ENCODE data around the gene ATG10.
"Not testable (repeated sequence)": the region's sequence is repeated elsewhere in the genome, so short reads cannot be mapped to it uniquely, and the experiment has no call there.

ATG10 gene

DNA sequence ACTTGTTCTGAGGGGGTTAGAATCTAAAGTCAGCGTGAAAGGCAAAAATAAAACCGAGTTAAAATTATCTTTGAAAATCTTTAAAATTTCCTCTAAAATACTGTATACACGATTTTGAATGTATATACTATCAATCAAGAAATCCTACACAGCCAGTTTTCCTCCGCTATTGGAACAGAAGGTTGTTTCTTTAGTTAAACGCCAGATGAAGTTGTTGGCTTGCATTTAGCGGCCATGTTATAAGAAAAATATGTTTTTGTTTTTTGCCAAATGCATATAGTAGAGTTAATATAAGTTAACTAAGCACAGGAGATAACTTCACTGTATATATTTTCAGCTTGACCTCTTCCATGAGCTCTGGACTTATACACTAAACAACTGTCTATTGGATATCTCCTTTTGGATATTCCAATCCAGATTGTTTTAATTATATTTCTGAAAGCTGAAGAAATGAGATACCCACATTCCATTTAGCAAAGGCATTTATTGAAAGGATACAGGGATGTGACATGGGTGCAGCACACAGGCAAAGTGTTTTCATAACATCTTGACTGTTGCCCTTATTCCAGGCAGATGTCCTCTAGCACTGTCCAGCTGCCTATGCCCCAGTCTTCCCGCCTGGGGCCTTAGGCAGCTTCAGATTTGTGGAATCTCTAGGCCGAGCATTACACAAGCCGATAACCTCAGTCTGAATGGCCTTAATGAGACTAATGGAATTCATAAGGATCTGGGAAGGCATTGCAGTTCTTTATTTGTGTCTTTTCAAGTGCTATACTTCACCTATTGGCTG, 10.0 kb upstream of the ATG10 start:
- H3K9me3 Mint-ChIP-seq: no peaks in the 10 kb centered on the region
- DNase-seq (no peak), ATAC-seq (replicated peaks) (no peak)
- H3K4me3 Mint-ChIP-seq: no peak overlapping the region
- no peaks in the 10 kb centered on the region for H3K4me1 Mint-ChIP-seq (ENCODE audit: low read depth in 2 of 2)
- H3K36me3 Mint-ChIP-seq (ENCODE audit: insufficient read depth): no peaks in the 10 kb centered on the region
- no peaks in the 10 kb centered on the region for H3K27me3 Mint-ChIP-seq
- no peak overlapping the region for H3K27ac Mint-ChIP-seq

DNA sequence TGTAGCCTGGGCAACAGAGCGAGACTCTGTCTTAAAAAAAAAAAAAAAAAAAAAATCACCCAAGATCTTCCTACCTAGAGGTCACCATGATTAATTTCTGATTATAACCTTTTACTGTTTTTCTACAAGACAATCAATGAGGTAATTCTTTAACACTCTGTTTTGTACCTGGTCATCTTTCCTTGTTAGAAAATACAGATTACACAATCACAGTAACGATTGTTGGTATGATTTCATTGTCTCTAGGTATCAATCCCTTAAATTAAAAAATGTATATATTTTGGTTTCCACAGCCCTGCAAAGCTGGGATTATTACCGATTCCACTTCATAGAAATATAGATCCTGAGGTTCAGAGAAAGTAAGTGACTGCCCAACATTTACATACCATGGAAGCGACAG, 8.3 kb upstream of the ATG10 start:
- no peaks in the 10 kb centered on the region for H3K4me1 Mint-ChIP-seq (ENCODE audit: low read depth in 2 of 2)
- no peak overlapping the region for H3K27ac Mint-ChIP-seq
- ATAC-seq (replicated peaks) (no peak), DNase-seq (no peak)
- H3K36me3 Mint-ChIP-seq (ENCODE audit: insufficient read depth): no peaks in the 10 kb centered on the region
- H3K9me3 Mint-ChIP-seq: no peaks in the 10 kb centered on the region
- H3K4me3 Mint-ChIP-seq: no peak overlapping the region
- H3K27me3 Mint-ChIP-seq: no peaks in the 10 kb centered on the region

DNA sequence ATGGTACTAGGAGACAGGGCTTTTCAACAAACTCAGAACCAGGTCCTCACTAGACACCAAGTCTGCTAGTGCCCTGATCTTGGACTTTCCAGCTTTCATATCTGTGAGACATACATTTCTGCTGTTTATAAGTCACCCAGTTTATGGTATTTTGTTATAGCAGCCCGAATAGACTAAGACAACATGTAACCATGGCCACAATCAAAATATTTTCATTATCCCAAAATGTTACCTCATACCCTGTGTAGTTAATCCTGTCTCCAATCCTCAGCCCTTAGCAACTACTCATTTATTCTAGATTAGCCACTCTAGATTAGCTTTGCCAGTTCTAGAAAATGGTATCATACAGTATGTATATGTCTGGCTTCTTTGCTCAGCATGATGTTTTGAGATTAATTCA, 6.3 kb upstream of the ATG10 start:
- Mint-ChIP-seq H3K27me3 (no peaks in the 10 kb centered on the region), H3K27ac (no peak overlapping the region), H3K4me1 (ENCODE audit: low read depth in 2 of 2) (no peaks in the 10 kb centered on the region), H3K36me3 (ENCODE audit: insufficient read depth) (no peaks in the 10 kb centered on the region), H3K9me3 (no peaks in the 10 kb centered on the region), H3K4me3 (no peak overlapping the region)
- ATAC-seq (replicated peaks): no peak
- DNase-seq: no peak

DNA sequence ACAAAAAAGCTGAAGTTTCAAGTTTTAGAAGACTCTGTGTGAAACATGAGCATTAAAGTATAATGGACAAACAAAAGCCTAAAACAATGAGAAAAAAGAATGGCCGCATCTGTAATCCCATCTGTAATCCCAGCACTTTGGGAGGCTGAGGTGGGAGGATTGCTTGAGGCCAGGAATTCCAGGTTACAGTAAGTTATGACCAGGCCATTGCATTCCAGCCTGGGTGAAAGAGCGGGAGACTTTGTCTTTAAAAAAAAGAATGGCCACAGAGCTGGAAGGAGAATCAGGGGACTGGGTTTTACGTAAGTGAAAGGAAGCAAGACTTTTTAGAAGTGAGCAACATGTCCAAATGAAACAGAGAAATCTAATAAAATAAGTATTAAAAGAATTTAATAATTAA, 2.6 kb upstream of the ATG10 start:
- Mint-ChIP-seq H3K36me3 (ENCODE audit: insufficient read depth) (peaks cover 3% of the 10 kb centered on the region), H3K27ac (no peak overlapping the region), H3K27me3 (no peaks in the 10 kb centered on the region), H3K4me1 (ENCODE audit: low read depth in 2 of 2) (peaks cover 5 to 8% of the 10 kb centered on the region in 2 donors), H3K9me3 (no peaks in the 10 kb centered on the region), H3K4me3 (no peak overlapping the region)
- no peak for DNase-seq
- no peak for ATAC-seq (replicated peaks)

DNA sequence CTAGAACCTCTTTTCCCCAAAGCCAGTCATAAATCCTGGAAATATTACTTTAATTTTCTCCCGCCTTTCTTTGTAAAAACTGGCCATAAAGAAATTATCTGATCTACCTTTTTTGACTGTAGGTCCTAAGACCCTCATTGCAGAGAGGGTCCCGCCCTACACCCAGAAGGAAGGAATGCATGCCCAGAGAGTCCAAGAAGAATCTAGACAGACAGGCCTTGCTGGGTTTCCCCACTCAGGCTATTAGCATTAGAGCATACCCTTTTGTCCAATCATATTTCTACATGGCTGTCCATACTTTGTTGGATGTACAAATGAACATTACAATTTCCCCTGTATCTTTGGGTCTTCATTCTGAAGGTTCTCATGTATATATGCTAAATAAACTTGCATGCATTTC, 1.9 kb upstream of the ATG10 start:
- Mint-ChIP-seq H3K27me3 (no peaks in the 10 kb centered on the region), H3K4me1 (ENCODE audit: low read depth in 2 of 2) (peaks cover 5 to 12% of the 10 kb centered on the region in 2 donors), H3K36me3 (ENCODE audit: insufficient read depth) (peaks cover 3% of the 10 kb centered on the region), H3K9me3 (no peaks in the 10 kb centered on the region), H3K4me3 (no peak overlapping the region), H3K27ac (no peak overlapping the region)
- ATAC-seq (replicated peaks): no peak
- DNase-seq: no peak

DNA sequence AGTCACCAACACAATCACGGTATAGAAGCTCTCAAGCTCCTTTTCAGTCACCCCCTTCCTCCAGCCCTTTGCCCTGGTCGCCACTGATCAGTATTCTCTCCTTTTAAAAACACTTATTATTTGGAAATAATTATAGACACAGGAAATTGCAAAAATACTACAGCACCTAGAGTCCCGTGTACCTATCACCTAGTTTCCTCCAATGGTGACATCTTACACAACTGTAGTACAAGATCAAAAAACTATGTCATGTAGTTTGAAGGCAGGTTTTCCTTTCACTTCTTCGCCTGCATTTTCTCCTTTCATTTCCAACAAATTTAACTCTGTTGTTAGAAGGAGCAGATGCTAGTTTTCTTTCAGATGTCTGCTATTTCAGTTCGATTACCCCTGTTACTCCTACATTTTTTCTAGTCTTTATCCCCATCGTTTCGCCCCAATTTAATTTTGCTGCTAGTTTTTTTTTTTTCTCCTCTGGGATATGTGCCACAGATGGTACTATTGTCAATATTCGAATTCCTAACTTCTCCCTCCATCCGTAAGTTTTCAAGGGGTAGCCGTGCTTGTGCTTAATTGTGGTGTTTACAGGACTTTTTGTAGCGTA, 612 bp upstream of the ATG10 start:
- H3K9me3 Mint-ChIP-seq: no peaks in the 10 kb centered on the region
- peaks cover 7% of the 10 kb centered on the region for H3K36me3 Mint-ChIP-seq (ENCODE audit: insufficient read depth)
- H3K27me3 Mint-ChIP-seq: no peaks in the 10 kb centered on the region
- peak overlapping the region; percentile 94 to 95 for H3K4me3 Mint-ChIP-seq
- H3K4me1 Mint-ChIP-seq (ENCODE audit: low read depth in 2 of 2): peaks cover 5 to 12% of the 10 kb centered on the region in 2 donors
- H3K27ac Mint-ChIP-seq: peak overlapping the region; percentile 97 to 99
- DNase-seq (peak in 1 of 3 experiments; percentile 8), ATAC-seq (replicated peaks) (peak; percentile 39)

DNA sequence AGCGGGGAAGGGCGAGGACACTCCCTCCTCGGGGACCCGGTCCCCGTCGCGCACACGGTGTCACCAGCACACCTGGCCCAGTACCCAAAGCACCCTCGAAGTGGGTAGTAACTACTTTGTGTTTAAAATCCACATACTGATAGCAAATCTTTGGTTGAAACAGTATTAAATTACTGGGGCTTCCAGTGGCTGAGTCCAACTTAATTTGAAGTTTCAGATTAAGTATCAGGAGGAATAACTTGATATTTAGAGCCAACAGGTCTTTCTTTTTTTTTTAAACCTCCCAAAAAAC, 615 bp downstream of the ATG10 start:
- peaks cover 7% of the 10 kb centered on the region for H3K36me3 Mint-ChIP-seq (ENCODE audit: insufficient read depth)
- peak overlapping the region; percentile 97 to 99 for H3K27ac Mint-ChIP-seq
- ATAC-seq (replicated peaks) (peak; percentile 51), DNase-seq (no peak)
- peaks cover 5 to 12% of the 10 kb centered on the region in 2 donors for H3K4me1 Mint-ChIP-seq (ENCODE audit: low read depth in 2 of 2)
- H3K27me3 Mint-ChIP-seq: no peaks in the 10 kb centered on the region
- H3K9me3 Mint-ChIP-seq: no peaks in the 10 kb centered on the region
- H3K4me3 Mint-ChIP-seq: peak overlapping the region; percentile 94 to 95

DNA sequence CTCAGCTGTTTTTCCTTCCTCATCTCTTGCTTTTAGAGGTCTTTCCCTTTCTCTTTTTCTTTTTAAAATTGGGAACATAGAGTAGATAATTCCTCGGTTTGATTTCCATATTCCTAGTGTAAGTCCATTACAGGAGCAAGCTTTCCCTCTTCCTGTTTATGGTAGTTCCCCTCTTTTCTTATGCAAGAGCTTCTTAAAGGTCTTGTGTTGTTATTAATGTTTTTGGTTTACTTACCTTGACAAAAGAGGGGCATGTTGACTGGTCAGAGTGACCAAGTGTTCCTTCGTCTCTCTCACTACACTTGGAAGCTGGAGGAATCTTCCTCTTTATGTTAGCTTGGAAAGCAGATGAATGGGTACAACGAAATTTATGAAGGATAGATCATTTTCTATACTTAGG, 8.3 kb downstream of the ATG10 start:
- Mint-ChIP-seq H3K4me1 (ENCODE audit: low read depth in 2 of 2) (no peaks in the 10 kb centered on the region), H3K36me3 (ENCODE audit: insufficient read depth) (peaks cover 4% of the 10 kb centered on the region), H3K27me3 (no peaks in the 10 kb centered on the region), H3K9me3 (no peaks in the 10 kb centered on the region), H3K27ac (peak overlapping the region in 1 of 2 donors; percentile 48), H3K4me3 (no peak overlapping the region)
- DNase-seq: no peak
- no peak for ATAC-seq (replicated peaks)

DNA sequence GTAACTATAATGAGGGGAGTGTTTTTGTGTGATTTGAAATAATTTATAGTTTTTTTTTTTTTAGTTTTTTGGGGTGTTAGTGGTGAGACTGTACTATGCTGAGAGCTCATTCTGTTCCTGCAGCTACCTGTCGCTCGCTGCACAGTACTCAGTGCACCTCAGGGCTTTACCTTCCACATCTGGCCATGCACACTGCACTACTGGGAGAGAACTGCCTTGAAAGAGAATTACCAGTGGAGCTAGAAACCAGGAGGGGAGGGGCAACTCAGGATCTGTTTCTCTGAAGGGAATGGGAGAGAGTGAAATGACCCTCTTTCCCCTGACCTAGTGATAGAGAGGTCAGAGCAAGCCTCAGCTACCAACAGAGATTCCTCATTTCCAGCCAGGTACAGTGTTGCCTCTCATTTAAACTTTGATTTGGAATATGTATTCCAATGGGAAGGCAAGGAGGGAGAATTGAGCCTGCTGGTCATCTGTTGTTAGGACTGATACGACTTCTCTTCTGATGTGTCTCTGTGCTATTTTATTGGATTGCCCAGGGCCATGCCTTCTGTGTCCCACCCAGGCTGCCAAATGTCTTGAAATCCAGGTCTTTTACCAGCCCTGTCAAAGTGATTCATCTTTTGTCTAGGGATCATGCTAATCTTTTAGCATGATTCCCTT, 8.9 kb downstream of the ATG10 start:
- Mint-ChIP-seq H3K9me3 (no peaks in the 10 kb centered on the region), H3K27me3 (no peaks in the 10 kb centered on the region), H3K36me3 (ENCODE audit: insufficient read depth) (no peaks in the 10 kb centered on the region), H3K4me1 (ENCODE audit: low read depth in 2 of 2) (no peaks in the 10 kb centered on the region), H3K27ac (no peak overlapping the region), H3K4me3 (no peak overlapping the region)
- DNase-seq (no peak), ATAC-seq (replicated peaks) (no peak)

DNA sequence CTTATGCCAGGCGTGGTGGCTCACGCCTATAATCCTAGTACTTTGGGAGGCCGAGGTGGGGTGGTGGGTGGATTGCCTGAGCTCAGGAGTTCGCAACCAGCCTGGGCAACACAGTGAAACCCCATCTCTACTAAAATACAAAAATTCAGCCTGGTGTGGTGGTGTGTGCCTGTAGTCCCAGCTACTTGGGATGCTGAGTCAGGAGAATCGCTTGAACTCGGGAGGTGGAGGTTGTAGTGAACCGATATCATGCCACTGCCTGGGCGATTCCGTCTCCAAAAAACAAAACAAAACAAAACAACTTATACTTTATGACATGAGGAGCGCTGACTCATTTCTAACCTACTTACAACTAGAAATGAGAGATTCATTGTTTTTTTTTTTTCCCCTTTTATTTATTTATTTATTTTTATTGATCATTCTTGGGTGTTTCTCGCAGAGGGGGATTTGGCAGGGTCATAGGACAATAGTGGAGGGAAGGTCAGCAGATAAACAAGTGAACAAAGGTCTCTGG, 10.4 kb downstream of the ATG10 start:
- not testable (repeated sequence) for DNase-seq; H3K36me3 Mint-ChIP-seq (ENCODE audit: insufficient read depth); H3K9me3 Mint-ChIP-seq; ATAC-seq (replicated peaks); H3K4me3 Mint-ChIP-seq; H3K27me3 Mint-ChIP-seq; H3K27ac Mint-ChIP-seq; H3K4me1 Mint-ChIP-seq (ENCODE audit: low read depth in 2 of 2)

DNA sequence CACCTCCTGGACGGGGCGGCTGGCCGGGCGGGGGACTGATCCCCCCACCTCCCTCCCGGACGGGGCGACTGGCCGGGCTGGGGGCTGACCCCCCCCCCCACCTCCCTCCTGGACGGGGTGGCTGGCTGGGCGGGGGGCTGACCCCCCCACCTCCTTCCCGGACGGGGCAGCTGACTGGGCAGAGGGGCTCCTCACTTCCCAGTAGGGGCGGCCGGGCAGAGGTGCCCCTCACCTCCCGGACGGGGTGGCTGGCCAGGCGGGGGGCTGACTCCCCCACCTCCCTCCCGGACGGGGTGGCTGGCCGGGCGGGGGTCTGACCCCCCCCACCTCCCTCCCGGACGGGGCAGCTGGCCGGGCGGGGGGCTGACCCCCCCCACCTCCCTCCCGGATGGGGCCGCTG, 11.3 kb downstream of the ATG10 start:
- H3K4me1 Mint-ChIP-seq (ENCODE audit: low read depth in 2 of 2); H3K4me3 Mint-ChIP-seq; H3K36me3 Mint-ChIP-seq (ENCODE audit: insufficient read depth); H3K27ac Mint-ChIP-seq; ATAC-seq (replicated peaks); H3K27me3 Mint-ChIP-seq; DNase-seq; H3K9me3 Mint-ChIP-seq: not testable (repeated sequence)

DNA sequence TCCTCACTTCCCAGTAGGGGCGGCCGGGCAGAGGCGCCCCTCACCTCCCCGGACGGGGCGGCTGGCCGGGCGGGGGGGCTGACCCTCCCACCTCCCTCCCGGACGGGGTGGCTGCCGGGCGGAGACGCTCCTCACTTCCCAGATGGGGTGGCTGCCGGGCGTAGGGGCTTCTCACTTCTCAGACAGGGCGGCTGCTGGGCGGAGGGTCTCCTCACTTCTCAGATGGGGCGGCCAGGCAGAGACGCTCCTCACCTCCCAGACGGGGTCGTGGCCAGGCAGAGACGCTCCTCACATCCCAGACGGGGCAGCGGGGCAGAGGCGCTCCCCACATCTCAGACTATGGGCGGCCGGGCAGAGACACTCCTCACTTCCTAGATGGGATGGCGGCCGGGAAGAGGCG, 11.7 kb downstream of the ATG10 start:
- not testable (repeated sequence) for H3K4me3 Mint-ChIP-seq; ATAC-seq (replicated peaks); H3K27me3 Mint-ChIP-seq; DNase-seq; H3K36me3 Mint-ChIP-seq (ENCODE audit: insufficient read depth); H3K9me3 Mint-ChIP-seq; H3K27ac Mint-ChIP-seq; H3K4me1 Mint-ChIP-seq (ENCODE audit: low read depth in 2 of 2)

DNA sequence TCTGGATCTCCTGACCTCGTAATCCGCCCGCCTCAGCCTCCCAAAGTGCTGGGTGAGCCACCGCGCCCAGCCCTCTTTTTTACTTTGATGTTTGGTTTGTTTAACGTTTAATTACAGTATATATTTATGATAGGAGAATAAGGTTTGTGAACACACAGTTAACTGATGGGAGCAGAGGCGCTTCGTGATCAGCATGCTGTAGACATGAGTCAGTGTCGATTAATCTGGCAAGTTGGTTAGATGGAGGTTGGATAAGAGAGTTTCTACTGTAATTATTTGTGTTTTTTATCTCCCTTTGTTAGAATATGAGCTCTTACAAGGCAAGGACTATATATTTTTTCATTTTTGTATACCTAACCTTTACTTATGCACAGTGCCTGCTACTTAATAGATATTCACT, 14.3 kb downstream of the ATG10 start:
- Mint-ChIP-seq H3K27ac (no peak overlapping the region), H3K4me1 (ENCODE audit: low read depth in 2 of 2) (no peaks in the 10 kb centered on the region), H3K36me3 (ENCODE audit: insufficient read depth) (peaks cover 9% of the 10 kb centered on the region), H3K27me3 (no peaks in the 10 kb centered on the region), H3K4me3 (no peak overlapping the region), H3K9me3 (no peaks in the 10 kb centered on the region)
- ATAC-seq (replicated peaks) (no peak), DNase-seq (no peak)

DNA sequence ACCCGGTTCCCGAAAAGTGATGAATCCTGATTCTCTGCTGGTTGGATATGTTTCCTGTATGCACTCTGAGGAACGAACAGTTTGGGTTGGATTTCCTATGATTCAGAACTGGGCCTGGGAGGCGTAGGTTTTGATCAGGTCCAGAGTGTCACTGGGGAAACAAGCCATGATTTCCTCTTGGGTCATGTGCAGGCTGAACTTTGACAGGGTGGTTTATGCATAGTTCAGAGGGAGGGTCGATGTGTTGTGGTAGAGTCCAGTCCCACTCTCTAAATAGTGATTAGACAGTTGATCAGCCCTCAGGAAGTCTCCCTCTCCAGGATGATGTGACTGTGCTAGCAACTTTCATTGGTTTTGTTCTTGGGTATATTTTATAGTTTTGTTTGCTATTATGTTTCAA, 17.4 kb downstream of the ATG10 start:
- DNase-seq (no peak), ATAC-seq (replicated peaks) (no peak)
- Mint-ChIP-seq H3K4me1 (ENCODE audit: low read depth in 2 of 2) (no peaks in the 10 kb centered on the region), H3K9me3 (no peaks in the 10 kb centered on the region), H3K36me3 (ENCODE audit: insufficient read depth) (peaks cover 16% of the 10 kb centered on the region), H3K27ac (peak overlapping the region in 1 of 2 donors; percentile 39), H3K4me3 (no peak overlapping the region), H3K27me3 (no peaks in the 10 kb centered on the region)
